ENCODE data around the gene PPEF2.

The PPEF2 gene

GRCh38 chr4:75834772-75835154, 67.5 kb downstream of the PPEF2 start:
- Mint-ChIP-seq H3K27me3 (peaks cover 8% of the 10 kb centered on the region), H3K4me1 (no peaks in the 10 kb centered on the region), H3K9me3 (no peaks in the 10 kb centered on the region), H3K27ac (no peak overlapping the region), H3K4me3 (no peak overlapping the region), H3K36me3 (no peaks in the 10 kb centered on the region)
- no peak for DNase-seq
- CTCF ChIA-PET, result interaction anchor here (1.3 kb wide), 1 partner anchor 13 kb away, joined by 4 read pairs; no protein-coding TSS in a partner anchor

GRCh38 chr4:75834095-75834771, 68.0 kb downstream of the PPEF2 start:
- H3K27ac Mint-ChIP-seq, result no peak overlapping the region
- CTCF ChIA-PET, result interaction anchor here (1.3 kb wide), 1 partner anchor 14 kb away, joined by 4 read pairs; no protein-coding TSS in a partner anchor
- no peak for DNase-seq
- peaks cover 8% of the 10 kb centered on the region for H3K27me3 Mint-ChIP-seq
- H3K36me3 Mint-ChIP-seq, result no peaks in the 10 kb centered on the region
- no peaks in the 10 kb centered on the region for H3K9me3 Mint-ChIP-seq
- no peak overlapping the region for H3K4me3 Mint-ChIP-seq
- H3K4me1 Mint-ChIP-seq, result no peaks in the 10 kb centered on the region

GRCh38 chr4:75831856-75832405, 70.3 kb downstream of the PPEF2 start:
- no peak for DNase-seq
- Mint-ChIP-seq H3K27ac (no peak overlapping the region), H3K4me1 (no peaks in the 10 kb centered on the region), H3K36me3 (no peaks in the 10 kb centered on the region), H3K4me3 (no peak overlapping the region), H3K27me3 (peaks cover 15% of the 10 kb centered on the region), H3K9me3 (no peaks in the 10 kb centered on the region)
- CTCF ChIA-PET, result interaction anchor here (0.9 kb wide), 1 partner anchor 16 kb away, joined by 3 read pairs; no protein-coding TSS in a partner anchor

GRCh38 chr4:75830906-75831305, 71.3 kb downstream of the PPEF2 start:
- Mint-ChIP-seq H3K27ac (no peak overlapping the region), H3K9me3 (no peaks in the 10 kb centered on the region), H3K36me3 (no peaks in the 10 kb centered on the region), H3K4me1 (no peaks in the 10 kb centered on the region), H3K4me3 (no peak overlapping the region), H3K27me3 (peaks cover 15% of the 10 kb centered on the region)
- CTCF ChIA-PET, result no interaction called here
- DNase-seq, result no peak

- Mint-ChIP-seq H3K4me3 (no peak overlapping the region), H3K27ac (no peak overlapping the region), H3K27me3 (peaks cover 7% of the 10 kb centered on the region), H3K9me3 (no peaks in the 10 kb centered on the region), H3K4me1 (no peaks in the 10 kb centered on the region), H3K36me3 (no peaks in the 10 kb centered on the region)
- DNase-seq, result no peak
- CTCF ChIA-PET, result no interaction called here
Observed at GRCh38 chr4:75823812-75824211, 78.4 kb downstream of the PPEF2 start.

GRCh38 chr4:75822416-75822815, 79.8 kb downstream of the PPEF2 start:
- H3K9me3 Mint-ChIP-seq, result no peaks in the 10 kb centered on the region
- CTCF ChIA-PET, result no interaction called here
- H3K27me3 Mint-ChIP-seq, result no peaks in the 10 kb centered on the region
- no peaks in the 10 kb centered on the region for H3K36me3 Mint-ChIP-seq
- H3K4me3 Mint-ChIP-seq, result no peak overlapping the region
- no peaks in the 10 kb centered on the region for H3K4me1 Mint-ChIP-seq
- H3K27ac Mint-ChIP-seq, result no peak overlapping the region
- DNase-seq, result no peak

- no peaks in the 10 kb centered on the region for H3K27me3 Mint-ChIP-seq
- CTCF ChIA-PET, result no interaction called here
- H3K36me3 Mint-ChIP-seq, result peaks cover under 1% of the 10 kb centered on the region
- no peak overlapping the region for H3K27ac Mint-ChIP-seq
- no peak for DNase-seq
- no peak overlapping the region for H3K4me3 Mint-ChIP-seq
- no peaks in the 10 kb centered on the region for H3K4me1 Mint-ChIP-seq
- no peaks in the 10 kb centered on the region for H3K9me3 Mint-ChIP-seq
Observed at GRCh38 chr4:75821966-75822365, 80.3 kb downstream of the PPEF2 start.

GRCh38 chr4:75821216-75821615, 81.0 kb downstream of the PPEF2 start:
- H3K27me3 Mint-ChIP-seq, result no peaks in the 10 kb centered on the region
- no peak overlapping the region for H3K4me3 Mint-ChIP-seq
- DNase-seq, result no peak
- no peaks in the 10 kb centered on the region for H3K9me3 Mint-ChIP-seq
- no peak overlapping the region for H3K27ac Mint-ChIP-seq
- peaks cover 5% of the 10 kb centered on the region for H3K36me3 Mint-ChIP-seq
- no peaks in the 10 kb centered on the region for H3K4me1 Mint-ChIP-seq
- CTCF ChIA-PET, result interaction anchor here (0.6 kb wide), 1 partner anchor 261 kb away, joined by 3 read pairs; no protein-coding TSS in a partner anchor

- Mint-ChIP-seq H3K4me1 (no peaks in the 10 kb centered on the region), H3K27me3 (no peaks in the 10 kb centered on the region), H3K27ac (no peak overlapping the region), H3K4me3 (no peak overlapping the region), H3K36me3 (peaks cover 6% of the 10 kb centered on the region), H3K9me3 (no peaks in the 10 kb centered on the region)
- CTCF ChIA-PET, result interaction anchor here (0.6 kb wide), 1 partner anchor 260 kb away, joined by 3 read pairs; no protein-coding TSS in a partner anchor
- no peak for DNase-seq
Observed at GRCh38 chr4:75820676-75821075, 81.6 kb downstream of the PPEF2 start.

GRCh38 chr4:75820197-75820596, 82.1 kb downstream of the PPEF2 start:
- no peaks in the 10 kb centered on the region for H3K27me3 Mint-ChIP-seq
- DNase-seq, result no peak

GRCh38 chr4:75819121-75819520, 83.1 kb downstream of the PPEF2 start:
- Mint-ChIP-seq H3K4me1 (no peaks in the 10 kb centered on the region), H3K36me3 (peaks cover 18% of the 10 kb centered on the region), H3K27me3 (no peaks in the 10 kb centered on the region), H3K27ac (no peak overlapping the region), H3K9me3 (no peaks in the 10 kb centered on the region), H3K4me3 (no peak overlapping the region)
- DNase-seq, result no peak
- CTCF ChIA-PET, result no interaction called here

More at GRCh38 chr4:75820197-75820596, 82.1 kb downstream of the PPEF2 start:
- Mint-ChIP-seq H3K4me1 (no peaks in the 10 kb centered on the region), H3K9me3 (no peaks in the 10 kb centered on the region), H3K27ac (no peak overlapping the region), H3K4me3 (no peak overlapping the region), H3K36me3 (peaks cover 8% of the 10 kb centered on the region)
- CTCF ChIA-PET, result no interaction called here

- DNase-seq, result no peak
- no peak overlapping the region for H3K4me3 Mint-ChIP-seq
- peaks cover 20% of the 10 kb centered on the region for H3K36me3 Mint-ChIP-seq
- CTCF ChIA-PET, result no interaction called here
- H3K4me1 Mint-ChIP-seq, result no peaks in the 10 kb centered on the region
- H3K27me3 Mint-ChIP-seq, result no peaks in the 10 kb centered on the region
- no peak overlapping the region for H3K27ac Mint-ChIP-seq
- no peaks in the 10 kb centered on the region for H3K9me3 Mint-ChIP-seq
Observed at GRCh38 chr4:75817901-75818300, 84.4 kb downstream of the PPEF2 start.
